GM18867 (cell line): ENCODE measurements around the gene SLC9A9.
"Not testable (repeated sequence)": the region's sequence is repeated elsewhere in the genome, so short reads cannot be mapped to it uniquely, and the experiment has no call there.

Experiments
- ATAC-seq: cut with Tn5 transposase; IDR thresholded peaks from one replicate; pipeline ENCODE4 v1.9.1; 2021; ENCODE audit warnings: mild to moderate bottlenecking, moderate library complexity; ENCODE audit not compliant: unreplicated experiment

The SLC9A9 gene

GRCh38 chr3:143307613-143308183 is 540.6 kb downstream of the SLC9A9 start:
- ATAC-seq, result no peak

- no peak for ATAC-seq
Measured at GRCh38 chr3:143306407-143306806, 541.9 kb downstream of the SLC9A9 start.

GRCh38 chr3:143302638-143303171 is 545.6 kb downstream of the SLC9A9 start:
- ATAC-seq, result no peak

GRCh38 chr3:143301031-143301901 is 547.0 kb downstream of the SLC9A9 start:
- no peak for ATAC-seq

- no peak for ATAC-seq
Measured at GRCh38 chr3:143298886-143299535, 549.3 kb downstream of the SLC9A9 start.

- no peak for ATAC-seq
Measured at GRCh38 chr3:143298380-143298779, 549.9 kb downstream of the SLC9A9 start.

GRCh38 chr3:143295201-143296080 is 552.8 kb downstream of the SLC9A9 start:
- no peak for ATAC-seq

GRCh38 chr3:143294188-143294587 is 554.1 kb downstream of the SLC9A9 start:
- ATAC-seq, result peak; percentile 65

GRCh38 chr3:143291836-143292447 is 556.3 kb downstream of the SLC9A9 start:
- no peak for ATAC-seq

- ATAC-seq, result no peak
Measured at GRCh38 chr3:143288944-143289343, 559.3 kb downstream of the SLC9A9 start.

GRCh38 chr3:143287403-143287802 is 560.9 kb downstream of the SLC9A9 start:
- ATAC-seq, result no peak

- ATAC-seq, result no peak
Measured at GRCh38 chr3:143286392-143287010, 561.8 kb downstream of the SLC9A9 start.

- no peak for ATAC-seq
Measured at GRCh38 chr3:143283432-143284128, 564.7 kb downstream of the SLC9A9 start.

- no peak for ATAC-seq
Measured at GRCh38 chr3:143280984-143281383, 567.3 kb downstream of the SLC9A9 start.

- not testable (repeated sequence) for ATAC-seq
Measured at GRCh38 chr3:143279567-143279966, 568.7 kb downstream of the SLC9A9 start.

GRCh38 chr3:143278721-143279120 is 569.5 kb downstream of the SLC9A9 start:
- no peak for ATAC-seq

GRCh38 chr3:143277531-143277930 is 570.7 kb downstream of the SLC9A9 start:
- ATAC-seq, result no peak

GRCh38 chr3:143276592-143276991 is 571.7 kb downstream of the SLC9A9 start:
- ATAC-seq, result peak; percentile 76
